ENCODE data around the gene SGTA.
"Not testable (repeated sequence)": the region's sequence is repeated elsewhere in the genome, so short reads cannot be mapped to it uniquely, and the experiment has no call there.

The SGTA gene

DNA sequence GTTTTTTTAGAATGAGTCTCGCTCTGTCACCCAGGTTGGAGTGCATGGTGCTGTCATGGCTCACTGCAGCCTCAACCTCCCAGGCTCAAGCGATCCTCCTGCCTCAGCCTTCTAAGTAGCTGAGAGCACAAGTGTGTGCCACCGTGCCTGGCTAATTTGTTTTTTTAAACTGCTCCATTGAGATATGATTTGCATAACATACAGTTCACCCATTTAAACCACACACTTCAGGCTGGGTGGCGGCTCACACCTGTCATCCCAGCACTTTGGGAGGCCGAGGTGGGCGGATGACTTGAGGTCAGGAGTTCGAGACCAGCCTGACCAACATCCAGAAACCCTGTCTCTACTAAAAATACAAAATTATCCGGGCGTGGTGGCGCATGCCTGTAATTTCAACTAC lies 9.6 kb upstream of the SGTA start:
- DNase-seq = not testable (repeated sequence)

DNA sequence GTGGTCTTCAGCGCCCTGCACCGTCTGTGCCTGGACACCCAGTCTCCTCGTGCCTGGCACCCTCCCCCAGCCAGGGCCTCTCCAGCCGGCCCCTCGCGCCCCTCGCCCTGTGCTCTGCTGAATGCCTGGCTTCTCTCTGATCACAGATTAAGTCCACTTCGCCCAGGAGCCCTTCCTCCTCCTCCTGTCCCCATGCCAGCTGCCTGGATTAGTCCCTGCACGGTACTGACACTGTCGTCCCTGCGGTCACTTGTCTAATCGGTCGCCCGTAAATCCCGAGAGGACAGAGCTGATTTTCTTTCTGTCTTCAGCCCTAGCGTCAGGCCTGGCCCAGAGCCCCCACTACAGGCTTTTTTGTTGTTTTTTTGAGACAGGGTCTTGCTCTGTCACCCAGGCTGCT lies 8.8 kb upstream of the SGTA start:
- peak; percentile 39 for DNase-seq

DNA sequence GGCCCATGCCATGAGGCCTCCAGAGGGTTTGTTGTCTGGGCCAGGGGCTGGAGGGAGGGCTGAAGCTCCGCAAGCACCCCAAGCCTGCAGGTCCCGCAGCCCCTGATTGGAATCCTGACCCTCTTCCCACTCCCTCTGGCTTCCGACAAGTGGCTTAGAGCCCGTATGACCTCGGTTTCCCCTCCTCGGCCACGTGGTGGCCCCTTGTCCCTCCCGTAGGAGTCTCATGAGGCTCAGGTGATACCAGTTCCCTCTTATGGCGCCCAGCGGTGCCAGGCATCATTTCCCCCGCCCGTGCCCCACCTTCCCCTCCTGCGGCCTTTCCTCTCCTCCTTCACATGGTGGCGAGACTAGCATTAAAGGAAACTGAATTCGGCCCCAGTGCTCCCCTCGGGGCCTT lies 8.4 kb upstream of the SGTA start:
- DNase-seq = no peak

DNA sequence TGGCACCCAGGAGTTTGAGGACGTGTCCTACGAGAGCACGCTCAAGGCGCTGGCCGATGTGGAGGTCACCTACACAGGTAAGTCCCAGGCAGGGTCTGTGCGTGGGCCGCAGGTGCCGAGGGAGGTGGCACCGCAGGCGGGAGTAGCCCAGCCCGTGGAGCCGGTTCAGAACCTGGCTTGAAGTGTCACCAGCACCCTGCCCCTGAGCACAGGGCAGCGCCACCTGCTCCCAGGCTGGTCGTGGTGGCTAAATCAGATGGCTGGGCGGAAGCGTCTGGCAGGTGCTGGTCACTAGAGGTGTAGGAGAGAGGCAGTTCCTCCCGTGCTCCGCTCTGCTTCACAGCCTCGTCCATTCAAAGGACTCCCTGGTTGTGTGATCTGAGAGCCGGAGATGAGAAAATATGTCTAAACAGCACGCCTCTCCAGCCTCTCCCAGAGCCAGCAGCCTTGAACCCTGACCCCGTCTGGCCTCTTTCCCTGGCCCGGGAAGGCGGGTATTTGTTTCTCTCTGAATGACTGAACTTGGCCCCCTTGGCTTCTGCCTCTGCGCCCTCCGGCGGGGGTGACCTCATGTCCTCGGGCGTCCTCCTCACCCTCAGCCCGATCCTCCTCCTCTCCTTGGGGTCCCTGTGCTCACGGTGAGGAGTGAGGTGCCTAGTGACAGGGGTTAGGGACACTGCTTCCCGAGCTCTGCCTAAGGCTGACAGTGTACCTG lies 7.6 kb upstream of the SGTA start:
- no peak for DNase-seq

DNA sequence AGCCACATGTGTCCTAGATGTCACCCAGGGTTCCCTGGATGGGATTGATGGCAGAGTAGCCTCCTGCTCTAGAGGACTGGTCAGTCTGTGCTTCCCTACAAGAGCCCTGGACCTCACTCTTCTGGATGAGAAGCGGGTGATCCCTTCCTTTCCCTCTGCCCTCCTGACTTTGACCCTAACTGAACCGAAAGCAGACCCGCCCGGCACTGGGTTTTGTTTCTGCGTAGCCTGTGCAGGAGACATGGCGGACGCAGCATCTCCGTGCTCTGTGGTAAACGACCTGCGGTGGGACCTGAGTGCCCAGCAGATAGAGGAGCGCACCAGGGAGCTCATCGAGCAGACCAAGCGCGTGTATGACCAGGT lies 7.1 kb upstream of the SGTA start:
- no peak for DNase-seq

DNA sequence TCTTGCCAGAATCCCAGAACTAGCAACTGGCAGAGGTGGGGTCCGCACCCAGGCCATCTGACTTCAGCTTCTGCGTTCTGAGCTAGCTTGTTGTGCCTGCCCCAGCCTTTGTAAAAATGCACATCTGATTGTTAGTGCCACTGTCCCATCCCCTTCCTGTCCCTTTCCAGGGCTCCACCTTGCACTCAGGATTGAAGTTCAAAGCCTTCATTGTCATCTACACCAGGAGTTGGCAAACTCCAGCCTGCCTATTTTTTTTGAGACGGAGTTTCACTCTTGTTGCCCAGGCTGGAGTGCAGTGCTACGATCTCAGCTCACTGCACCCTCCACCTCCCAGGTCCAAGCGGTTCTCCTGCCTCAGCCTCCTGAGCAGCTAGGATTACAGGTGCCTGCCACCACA lies 5.2 kb upstream of the SGTA start:
- DNase-seq = no peak

DNA sequence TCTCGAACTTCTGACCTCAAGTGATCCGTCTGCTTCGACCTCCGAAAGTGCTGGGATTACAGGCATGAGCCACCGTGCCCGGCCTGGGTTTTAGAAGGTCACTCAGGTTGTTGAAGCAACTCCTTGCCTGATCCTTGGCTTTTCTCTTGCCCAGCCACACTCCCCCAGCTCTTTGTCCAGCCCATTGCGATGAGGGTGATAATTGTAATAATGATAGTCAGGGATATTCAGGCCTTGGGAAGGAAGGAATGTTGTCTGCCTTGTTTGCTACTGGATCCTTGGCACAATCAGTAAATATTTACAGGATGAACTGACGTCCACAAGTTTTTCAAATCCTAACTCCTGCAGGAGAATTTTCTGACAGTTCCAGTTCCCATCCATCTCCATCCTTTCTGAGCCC lies 4.0 kb upstream of the SGTA start:
- DNase-seq = no peak

DNA sequence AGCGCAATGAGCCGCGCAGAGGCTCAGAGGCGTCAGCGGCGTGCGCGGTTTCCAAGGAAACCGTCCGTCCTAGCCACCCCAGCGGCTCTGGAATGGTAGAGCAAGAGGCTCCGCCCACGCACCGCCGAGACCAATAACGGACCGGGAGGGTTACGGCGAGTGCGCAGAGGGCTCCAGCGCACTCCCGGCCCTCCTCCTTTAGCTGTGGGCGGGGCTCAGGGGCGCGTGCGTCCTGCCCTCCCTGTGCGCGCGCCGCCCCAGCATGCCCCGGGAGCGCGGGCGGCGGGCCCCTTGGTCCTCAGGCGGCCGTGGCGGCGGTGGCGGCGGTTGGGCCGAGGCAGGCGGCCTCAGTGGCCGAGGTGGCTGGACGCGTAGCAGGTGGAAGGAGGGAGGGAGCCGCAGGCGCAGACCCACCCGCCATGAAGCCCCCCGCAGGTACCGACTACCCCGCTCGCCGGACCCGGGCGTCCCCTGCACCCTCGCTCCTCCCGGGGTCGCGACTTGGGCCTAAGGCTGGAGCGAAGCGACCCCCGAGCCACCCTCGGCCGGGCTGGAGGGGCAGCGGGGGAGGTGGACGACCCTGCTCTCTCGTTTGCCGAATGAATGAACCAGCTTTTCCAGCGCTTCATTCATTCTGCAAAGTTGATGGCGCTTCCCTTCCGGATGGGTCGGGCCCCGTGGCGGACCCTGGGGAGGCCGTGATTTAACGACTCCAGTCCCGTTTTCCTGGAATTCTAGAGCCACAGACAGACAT lies 2.3 kb upstream of the SGTA start, which contains the start of gene THOP1:
Gene THOP1, plus strand, starts transcription at position 260 of the 754 bp plus-strand sequence. Its CDS starts 160 bp downstream, at position 420.
- DNase-seq = peak; percentile 95

DNA sequence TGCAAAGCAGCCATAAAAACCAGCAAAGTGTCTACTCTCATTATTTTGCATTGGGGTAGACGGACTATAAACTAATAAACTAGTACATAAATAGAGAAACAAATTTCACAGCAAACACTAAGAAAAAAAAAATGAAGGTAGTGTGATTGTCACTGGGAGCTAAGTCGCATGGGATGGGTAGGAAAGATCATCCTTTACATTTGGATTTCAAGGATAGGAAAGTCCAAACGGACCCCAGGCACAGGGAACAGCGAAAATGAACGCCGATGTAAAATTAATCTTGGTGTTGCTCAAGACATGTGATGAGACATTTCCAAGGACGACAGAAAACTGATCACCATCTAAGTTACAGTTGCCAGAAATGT lies 690 bp upstream of the SGTA start:
- no peak for DNase-seq

DNA sequence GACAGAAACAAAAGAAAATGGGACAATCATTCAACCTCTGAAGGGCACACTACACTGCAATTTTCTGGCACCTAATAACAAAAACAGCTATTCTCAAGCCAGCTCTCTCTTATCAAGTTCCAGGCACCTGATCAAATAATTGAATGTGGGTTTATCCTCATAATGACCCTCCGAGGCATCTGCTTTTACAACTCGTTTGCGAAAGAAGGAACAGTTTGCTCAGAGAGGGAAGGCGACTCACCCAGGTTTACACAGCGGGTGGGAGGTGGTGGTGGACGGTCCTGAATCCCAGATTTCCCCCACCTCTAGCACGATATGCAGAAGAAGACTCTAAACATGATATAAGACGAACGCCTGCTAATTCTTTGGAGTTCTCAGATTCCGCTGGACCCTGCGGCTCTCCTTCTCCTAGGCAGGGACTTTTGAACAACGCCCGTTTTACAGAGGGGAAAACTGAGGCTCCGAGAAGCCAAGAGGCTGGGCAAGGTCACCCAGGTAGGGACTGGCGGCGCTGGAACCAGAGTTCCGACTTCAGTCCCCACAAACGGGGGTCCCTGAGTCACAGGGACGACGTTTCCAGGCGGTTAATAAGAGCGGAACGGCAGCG lies 641 bp downstream of the SGTA start:
- DNase-seq = no peak

DNA sequence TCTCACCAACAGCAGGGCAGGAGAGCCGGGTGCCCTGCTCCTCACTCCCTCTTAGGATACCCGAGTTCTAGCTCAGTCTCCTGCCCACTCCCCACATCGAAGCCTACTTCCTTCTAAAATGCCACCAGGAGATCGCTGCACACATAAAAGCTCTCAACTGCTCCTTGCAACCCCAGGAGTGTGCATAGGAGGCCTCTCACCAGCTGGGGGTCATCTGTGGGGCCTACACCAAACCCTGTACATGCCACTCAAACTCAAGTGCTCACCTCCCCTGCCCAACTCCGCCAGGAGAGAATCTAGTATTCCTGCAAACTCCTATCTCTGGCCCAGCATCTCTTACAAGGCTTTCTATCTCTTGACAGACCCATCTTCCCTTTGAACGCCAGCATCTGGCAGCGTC lies 2.8 kb downstream of the SGTA start:
- no peak for DNase-seq

DNA sequence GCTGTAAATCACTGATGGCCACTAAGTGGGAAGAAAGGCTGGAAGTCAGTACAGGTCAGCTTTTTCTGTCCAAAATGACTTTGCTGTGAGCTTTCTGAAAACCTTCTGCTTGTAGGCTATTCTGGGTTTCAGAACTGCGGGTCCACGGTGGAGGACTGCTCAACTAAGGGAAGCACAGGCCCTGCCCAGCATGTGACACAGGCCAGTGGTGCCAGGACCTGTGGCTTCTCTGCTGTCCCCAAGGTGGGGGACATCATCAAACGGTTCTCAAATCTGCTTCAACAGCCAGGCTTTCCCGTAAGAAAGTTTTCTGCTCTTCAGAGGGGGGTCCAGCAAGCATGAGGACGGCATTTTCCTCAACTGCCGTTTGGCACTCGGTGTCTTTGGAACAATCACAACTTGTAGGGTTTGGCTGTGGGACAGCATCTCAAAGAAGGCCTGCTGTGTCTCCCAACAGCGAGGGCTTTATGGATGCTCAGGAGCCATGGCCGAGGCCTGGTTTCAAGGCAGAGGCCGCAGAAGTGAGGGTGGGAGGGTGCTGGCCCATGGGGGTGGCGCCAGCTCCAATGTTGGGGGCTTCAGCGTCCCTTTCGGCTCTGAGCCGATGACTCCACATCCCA lies 3.8 kb downstream of the SGTA start:
- no peak for DNase-seq

DNA sequence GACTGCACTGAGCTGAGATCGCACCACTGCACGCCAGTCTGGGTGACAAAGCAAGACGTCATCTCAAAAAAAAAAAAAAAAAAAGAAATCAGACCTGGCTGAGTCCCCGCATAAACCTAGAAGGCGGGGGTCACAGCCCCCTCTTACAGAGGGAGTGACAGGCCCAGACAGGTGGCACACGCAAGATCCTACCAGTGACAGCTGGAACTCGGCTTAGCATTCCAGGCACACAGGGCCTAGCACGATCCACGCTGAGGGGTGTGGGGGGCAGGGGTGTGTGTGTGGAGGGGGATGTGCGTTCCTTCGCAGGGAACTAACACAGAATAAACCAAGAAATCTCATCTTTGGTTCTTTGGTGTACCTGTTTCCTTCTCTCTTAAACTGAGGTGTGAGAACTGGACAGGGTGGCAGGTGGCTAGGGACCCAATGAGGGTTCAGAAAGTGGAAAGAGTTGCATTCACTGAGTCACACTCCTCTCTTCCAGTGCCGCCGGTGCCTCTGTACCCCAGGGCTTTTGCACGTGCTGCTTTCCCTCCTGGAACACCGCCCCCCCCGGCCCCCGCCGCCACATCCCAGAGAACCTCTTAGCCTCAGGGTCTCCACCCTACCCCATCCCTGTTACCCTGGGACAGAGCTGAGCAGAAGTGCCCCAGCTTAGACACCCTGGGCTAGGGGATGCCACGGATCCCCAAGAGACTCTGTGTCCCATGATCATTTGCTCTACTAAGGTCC lies 5.0 kb downstream of the SGTA start:
- DNase-seq = no peak

DNA sequence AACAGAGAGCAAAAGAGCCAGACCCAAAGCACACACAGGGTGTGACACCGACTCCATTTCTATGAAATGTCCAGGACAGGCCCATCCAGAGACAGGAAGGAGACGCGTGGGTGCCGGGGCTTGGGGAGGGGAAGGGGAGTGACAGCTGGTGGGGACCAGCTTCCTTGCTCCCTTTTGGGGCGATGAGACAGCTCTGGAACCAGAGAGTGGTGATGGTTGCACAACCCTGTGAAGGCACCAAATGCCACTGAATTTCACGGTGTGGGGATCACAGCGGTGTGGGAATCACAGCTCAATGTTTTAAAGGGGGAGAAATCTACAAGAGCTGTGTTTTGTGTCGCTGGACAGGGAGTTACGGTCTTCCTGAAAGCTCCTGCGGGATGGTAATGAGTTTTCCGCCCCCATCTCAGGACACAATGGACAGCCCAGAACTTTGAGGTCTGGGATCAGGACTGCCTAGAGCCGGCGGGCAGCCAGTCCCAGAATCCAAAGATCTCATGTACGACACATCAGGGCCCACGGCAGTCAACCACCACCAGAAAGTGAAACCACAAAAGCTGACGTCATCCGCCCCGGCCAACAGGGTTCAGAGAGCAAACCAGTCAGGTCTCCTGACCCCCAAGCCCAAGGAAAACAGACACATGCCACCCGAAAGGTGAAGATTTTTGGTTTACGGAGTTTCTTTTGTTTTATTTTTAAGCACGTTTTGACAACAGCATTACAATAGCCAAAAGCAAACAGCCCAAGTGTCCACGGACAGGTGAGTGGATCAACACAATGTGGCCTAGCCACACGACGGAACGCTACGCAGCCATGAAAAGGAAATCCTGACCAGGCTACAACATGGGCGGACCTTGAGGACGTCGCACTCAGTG lies 7.3 kb downstream of the SGTA start:
- no peak for DNase-seq

DNA sequence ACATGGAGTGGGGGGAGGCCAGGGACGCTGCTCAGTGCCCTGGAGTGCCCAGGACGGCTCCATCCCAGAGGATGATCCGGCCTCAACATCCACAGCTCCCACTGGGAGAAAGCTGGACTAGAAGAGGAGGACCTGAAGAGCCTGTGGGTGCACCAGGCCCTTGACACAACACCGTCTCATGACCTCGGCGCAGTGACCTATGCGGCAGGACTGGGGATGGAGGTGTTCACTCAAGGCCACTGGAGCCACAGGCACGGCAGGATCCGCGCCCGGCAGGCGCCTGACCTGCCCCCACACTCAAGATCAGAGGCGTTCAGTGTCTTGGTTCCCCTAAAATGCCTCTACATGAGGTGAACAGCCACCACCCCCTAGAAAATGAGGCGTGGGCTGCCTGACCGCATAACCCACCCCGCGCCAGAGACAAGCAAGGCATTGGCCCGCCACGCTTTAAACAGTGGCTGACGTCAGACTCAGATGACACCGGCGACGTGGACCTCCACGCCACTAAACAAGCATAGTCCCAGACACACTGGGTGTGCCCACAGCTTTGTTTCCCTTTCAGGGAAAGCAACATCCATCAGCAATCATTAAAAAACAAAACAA lies 8.0 kb downstream of the SGTA start:
- no peak for DNase-seq

DNA sequence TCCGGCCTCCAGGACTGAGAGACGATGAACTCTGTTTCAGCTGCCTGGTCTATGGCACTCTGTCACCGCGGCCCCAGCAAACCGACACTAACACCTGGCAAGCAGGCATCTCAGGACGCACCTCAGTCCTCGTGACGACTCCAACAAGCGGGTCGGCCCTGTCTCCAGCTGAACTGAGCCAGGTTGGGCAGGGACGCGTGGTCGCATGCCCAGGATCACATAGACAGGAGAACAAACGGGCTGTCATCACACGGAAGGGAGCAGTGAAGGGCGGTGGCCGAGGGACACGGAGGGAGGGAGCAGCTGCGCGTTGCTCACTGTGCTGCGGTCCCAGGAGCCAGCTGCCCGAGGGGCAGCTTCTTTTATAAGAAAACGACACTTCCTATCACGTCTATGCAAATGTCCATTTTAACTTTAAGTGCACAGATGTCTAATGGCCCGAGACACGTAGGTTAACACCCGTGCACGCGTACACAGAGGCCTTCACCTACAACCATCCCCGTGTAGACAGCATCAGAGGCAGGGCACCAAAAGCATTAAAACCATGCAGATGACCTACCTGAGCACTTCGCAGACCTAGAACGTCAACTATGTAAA lies 8.9 kb downstream of the SGTA start:
- DNase-seq = no peak

DNA sequence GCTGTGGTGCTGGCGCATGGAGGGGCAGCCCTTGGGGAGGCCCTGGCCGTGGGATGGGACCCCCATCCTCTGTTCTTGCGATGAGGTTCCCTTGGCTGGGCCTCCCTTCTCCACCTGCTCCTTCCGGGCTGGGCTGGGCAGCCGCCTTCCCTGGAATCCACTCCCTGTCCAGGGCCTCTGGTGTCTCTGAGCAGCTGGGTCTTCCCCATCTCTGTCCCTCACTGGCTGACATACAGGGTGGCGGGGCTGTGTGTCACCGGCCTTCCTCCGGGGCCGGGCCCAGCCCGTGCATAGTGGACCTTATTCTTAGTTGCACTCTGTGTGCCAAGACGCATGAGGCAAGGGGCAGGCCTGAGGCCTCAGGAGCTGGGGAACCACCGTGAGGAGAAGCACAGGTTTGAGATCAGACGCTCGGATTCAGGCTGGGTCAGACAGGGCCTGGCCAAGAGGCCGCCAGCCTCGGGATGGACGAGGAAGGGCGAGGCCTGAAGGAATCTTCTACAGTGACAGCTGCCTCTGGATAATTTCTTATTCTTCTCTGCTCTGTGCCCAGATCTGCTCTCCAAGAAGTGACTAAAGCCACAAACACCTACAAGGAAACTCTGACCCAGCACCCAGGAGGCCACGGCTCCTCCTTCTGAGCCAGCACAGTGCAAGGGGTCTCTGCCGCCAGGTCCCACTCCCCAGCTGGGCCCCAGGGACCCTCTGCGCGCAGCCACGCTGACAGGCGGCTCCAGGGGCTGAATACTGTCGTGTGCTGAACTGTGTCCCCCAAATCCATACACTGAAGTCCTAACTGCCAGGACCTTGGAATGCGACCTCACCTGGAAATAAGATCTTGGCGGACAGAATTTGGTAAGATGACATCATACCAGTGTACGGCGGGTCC lies 11.0 kb downstream of the SGTA start:
- DNase-seq = no peak

DNA sequence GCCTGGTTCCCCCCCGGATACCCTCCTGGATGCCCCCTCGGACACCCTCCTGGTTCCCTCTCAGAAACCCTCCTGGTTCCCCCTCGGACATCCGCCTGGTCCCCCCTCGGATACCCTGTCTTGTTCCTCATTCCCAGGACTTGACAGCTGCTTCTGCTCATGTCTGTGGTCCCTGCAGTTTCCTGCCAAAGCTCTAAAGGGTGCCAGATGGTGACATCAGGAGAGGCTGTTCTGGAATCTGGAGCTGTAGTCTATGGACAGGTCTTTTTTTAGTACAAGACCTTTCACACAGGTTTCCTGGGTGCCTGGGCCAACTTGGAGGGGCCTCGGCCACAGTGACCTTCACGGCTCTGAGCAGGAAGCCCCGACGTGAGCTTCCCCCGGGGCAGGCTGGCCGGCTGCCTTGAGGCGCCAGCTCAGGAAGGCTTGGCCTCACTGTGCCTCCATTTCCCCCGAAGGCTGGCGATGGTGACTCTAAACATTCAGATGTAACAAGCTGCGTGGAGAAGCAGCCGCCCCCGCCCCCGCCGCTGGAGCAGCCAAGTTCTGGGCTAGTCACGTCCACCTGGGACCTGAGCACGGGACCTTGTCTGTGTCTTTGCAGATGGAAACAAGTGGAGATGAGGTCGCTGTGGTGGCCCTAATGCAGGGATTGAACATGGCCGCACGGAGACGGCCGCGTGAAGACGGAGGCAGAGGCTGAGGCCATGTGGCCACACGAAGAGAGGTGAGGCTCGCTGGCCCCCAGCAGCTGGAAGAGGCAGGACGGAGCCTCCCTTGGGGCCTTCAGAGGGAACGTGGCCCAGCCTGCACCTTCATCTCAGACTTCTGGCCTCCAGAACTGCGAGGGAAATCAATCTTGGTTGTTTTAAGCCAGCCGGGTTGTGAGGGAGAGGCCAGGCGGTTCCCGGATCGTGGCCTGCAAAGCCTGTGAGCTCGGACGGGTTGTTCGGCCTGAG lies 12.7 kb downstream of the SGTA start:
- no peak for DNase-seq

DNA sequence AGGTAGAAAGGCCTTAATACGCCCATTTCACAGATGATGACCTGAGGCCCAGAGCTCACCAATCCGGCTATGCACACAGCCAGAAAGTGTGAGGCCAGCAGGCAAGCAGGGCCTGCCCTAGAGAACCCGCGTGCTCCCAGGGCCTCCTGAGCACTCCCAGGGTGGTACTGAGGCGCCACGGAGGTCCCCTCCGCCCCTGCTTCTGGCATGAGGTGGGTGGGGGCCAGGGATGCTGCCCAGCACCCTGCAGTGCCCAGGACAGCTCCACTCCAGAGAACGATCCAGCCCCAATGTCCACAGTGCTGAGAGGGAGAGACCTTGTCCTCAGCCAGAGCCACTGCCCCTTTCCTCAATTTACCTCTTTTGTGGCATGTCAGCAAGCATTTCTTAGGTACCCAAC lies 13.9 kb downstream of the SGTA start:
- no peak for DNase-seq

All from DMS79 (cell line).